Forelimb muscle (tissue), 1 donor: Measurements from ENCODE around the gene PTX4. TPM values are rescaled to one million over a fixed set of nuclear protein-coding genes. Genes with fewer than 3 reads are reported as not detected.
A peak's percentile ranks its signal among the peaks of the same experiment; 100 is the strongest.

ENCODE experiments used
- DNase-seq: peaks from one replicate; pipeline ENCODE4 v3.0.0-alpha.2; 2013; ENCODE audit warnings: low read depth
- polyA plus RNA-seq: library from polyadenylated mRNA; unstranded; fragments of 120-200 nt; gene quantifications from one replicate; pipeline ENCODE4 v1.2.1, GENCODE V29; 2013; ENCODE audit not compliant: insufficient read length

Gene PTX4
- polyA plus RNA-seq, 1 donor: 0.53 TPM

DNA sequence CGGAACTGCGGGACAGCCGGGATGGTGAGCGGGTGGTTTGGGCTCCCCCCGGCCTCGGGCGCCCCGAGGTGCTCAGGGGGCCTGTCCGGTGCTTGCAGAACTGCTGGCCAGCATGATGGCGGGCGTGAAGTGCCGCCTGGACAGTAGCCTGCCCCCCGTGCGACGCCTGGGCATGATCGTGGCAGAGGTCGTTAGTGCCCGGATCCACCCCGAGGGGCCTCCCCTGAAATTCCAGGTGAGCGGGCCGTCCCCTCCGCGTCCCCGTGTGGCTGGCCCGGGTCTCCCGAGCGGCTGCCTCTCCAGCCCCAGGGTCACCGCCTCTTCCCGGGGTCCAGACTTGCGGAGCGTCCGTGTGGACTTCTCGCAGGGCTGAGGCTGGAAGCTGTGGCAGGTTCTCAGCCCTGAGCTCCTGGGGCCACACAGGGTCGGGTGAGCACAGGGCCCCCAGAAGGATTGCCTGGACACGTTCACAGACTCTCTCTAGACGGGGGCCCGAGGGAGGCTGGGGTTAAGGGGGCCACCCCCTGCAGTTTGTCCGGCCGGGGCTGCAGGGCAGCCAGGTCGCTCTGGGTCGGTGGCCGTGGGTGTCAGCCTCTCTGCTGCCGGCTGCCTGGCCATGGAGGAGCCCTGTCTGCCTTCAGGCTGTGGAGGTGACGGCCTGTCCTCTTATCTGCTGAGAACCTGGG is 11.9 kb upstream of the PTX4 start:
- DNase-seq: no peak

DNA sequence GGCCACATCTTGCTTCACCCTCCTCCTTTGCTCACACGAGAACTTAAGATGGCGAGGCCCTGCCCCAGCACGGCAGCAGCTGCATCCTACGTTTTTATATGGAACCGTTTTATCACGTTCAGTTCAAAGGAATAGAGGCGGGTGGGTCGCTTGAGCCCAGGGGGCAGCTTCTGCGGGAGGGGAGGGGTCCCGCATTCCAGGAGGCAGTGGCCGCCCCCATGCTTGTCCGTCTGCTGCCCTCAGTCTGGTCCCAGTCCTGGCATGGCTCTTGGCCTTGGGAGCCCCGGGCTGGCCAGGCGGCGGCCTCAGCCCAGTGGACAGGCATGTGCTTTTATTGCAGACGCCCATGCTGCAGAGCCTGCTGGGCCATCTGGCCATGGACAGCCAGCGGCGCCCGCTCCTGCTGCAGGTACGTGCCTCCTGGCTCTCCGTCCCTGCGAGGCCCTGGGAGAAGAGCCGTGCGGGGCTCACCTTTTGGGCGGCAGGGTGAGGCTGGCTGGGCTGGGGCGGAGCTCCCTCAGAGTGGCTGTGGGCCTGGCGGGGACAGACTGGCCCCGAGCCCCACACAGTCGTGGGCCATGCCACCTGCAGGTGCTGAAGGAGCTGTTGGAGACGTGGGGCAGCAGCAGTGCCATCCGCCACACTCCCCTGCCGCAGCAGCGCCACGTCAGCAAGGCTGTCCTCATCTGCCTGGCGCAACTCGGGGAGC is 11.2 kb upstream of the PTX4 start:
- DNase-seq: no peak

DNA sequence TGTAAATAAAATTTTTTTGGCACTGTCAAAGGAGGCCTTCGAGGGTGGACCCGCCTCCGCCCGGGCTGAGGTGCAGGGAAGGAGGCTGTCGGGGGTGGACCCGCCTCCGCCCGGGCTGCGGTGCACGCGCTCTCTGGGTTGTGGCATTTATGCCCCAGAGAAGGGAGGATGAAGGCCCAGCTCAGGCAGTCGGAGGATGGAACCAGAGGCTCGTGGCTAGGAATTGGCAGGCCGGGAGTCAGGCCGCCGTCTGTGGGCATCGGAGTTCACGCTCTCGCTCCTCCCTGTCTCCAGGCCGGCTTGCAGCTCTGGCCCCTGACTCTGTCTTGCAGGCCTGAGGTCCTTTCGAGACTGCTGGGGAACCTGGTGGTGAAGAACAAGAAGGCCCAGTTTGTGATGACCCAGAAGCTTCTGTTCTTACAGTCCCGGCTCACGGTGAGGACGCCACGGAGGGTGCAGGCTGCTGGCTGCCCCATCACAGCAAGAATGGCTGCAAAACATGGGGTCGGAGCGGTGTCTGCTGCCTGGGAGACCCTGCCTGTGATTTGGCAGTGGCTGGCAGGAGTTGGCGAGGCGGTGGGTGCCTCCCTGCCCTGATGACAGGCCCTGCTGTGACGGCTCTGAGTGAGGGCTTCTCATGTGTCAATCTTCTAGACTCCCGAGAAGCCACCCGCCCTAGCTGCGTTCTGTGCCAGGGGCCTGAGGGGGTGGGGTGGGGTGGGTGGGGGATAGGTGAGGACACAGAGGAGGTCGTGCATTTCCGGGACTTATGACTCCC is 10.3 kb upstream of the PTX4 start:
- DNase-seq: no peak

DNA sequence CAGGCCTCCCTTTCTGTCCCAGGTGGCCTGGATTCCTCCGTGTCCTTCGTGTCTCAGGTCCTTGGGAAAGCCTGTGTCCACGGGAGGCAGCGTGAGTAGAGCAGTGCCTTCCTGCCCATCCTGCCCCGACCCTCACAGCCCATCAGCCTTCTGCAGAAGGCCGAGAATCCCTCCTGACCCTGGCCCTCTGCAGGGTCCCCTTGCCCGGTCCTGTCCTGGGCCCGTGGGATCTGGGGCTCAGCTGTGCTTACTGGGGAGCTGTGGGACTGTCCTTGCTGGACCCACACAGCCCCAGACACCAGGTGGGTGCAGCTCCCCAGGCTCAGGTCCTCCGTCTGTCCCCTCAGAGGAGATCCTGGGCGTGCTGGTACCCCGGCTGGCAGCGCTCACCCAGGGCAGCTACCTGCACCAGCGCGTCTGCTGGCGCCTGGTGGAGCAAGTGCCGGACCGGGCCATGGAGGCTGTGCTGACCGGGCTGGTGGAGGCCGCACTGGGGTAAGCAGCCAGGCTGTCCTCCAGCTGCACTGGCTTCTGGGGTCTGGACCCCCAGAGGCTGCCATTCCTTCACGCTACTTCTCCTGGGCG is 8.4 kb upstream of the PTX4 start:
- DNase-seq: no peak

DNA sequence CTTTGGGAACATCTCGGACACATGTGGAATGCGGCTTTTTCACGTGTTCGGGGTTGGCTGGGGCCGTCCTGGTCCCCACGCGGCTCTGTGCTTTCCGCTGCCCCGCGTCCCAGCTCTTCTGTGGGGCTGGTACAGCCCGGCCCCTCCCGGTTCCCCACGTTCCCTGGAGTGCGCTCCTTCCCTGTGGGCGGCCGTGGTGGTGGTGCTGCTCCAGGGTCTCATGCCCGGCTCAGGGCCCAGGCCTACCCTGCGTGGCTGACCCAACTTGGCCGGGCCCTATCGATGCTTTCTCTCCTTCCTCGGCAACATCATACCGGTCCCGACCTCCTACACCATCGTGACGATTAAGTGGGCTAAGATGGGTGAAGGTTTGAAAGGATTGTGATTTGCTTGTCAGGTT is 7.7 kb upstream of the PTX4 start:
- no peak for DNase-seq

DNA sequence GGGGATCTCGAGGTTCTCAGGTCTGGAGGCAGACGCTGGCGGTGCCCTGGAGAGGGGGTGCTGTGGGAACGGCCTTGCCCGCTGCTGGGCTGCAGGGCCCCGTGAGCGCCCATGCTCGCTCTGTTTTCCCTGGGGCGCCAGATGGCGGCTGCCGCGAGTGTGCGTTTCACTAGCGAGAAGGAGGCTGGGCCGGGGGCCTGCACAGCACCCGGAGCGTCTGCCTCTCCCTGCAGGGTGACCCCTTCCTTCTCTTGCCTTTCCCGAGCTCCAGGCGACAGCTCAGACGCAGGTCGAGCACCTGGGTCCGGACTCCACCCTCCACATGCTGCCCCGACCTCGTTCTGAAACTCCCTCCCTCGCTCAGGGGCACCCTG is 7.1 kb upstream of the PTX4 start:
- no peak for DNase-seq

DNA sequence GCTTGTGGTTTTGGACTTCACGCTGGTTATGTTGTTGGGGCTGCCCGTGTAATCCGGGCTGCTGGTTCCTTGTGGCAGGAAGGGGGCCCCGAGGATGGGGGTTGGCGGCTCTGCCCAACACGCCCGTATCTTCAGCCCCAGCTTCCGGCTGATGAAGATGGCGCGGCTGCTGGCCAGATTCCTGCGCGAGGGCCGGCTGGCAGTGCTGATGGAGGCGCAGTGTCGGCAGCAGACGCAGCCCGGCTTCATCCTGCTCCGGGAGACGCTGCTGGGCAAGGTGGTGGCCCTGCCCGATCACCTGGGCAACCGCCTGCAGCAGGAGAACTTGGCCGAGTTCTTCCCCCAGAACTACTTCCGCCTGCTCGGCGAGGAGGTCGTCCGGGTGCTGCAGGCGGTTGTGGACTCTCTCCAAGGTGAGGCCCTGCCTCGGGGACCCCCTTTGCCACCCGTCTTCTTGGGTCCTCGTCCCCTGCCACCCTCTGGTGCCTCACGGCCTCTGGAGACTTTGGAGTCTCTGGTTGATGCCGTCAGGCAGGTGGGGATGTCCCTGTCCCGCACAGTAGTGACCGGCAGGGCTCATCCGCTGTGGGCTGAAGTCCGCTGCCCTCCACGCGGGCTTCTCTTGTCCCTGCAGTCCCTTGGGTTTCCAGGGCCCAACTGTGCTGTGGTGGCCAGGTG is 6.6 kb upstream of the PTX4 start:
- DNase-seq: no peak

DNA sequence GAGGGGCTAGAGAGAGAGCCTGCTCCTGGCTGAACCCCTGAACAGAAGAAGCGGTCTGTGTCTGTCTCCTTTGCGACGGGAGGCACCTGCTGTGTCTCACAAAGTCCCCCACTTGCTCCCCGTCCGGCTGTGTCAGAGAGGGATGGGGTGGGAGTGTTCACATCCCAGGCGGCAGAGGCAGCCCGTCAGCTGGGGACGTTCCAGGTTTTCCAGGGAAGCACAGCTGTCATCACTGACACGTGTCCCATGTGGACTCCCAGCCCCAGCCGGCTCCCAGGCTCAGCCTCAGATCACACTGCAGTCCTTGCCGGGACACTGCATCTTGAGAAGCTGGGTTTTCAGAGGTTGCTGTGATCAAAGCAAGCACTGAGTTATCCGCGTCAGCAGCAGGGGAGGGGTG is 6.0 kb upstream of the PTX4 start:
- DNase-seq: no peak

DNA sequence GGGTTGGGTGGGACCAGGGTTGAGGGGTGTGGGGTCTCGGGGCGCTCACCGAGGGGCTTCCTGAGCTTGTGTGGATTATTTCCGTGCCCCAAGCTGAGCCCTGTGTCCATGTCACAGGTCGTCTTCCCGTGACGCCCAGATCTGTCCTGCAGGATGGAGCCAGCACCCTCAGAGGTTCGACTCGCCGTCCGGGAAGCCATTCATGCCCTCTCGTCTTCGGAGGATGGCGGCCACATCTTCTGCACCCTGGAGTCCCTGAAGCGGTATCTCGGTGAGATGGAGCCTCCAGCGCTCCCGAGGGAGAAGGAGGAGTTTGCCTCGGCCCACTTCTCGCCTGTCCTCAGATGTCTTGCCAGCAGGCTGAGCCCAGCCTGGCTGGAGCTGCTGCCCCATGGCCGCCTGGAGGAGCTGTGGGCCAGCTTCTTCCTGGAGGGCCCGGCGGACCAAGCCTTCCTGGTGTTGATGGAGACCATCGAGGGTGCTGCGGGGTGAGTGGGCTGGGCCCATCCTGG is 5.4 kb upstream of the PTX4 start:
- no peak for DNase-seq

DNA sequence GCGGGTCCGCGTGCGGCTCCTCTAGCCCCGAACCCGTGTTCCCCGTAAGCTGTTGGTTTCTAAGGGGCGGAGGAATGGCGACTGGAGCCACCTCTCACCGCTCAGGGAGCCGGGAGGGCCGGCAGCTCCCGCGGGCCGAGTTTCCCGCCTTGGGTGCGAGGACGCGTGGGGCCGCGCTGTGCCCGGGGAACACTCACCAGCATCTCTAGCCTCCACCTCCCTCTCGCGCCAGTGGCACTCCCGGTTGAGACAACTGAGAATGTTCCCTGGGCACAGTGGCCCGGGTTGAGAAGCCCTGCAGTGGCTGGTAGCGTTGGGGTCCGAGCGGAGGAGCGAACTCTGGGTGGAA is 5.0 kb upstream of the PTX4 start:
- no peak for DNase-seq

DNA sequence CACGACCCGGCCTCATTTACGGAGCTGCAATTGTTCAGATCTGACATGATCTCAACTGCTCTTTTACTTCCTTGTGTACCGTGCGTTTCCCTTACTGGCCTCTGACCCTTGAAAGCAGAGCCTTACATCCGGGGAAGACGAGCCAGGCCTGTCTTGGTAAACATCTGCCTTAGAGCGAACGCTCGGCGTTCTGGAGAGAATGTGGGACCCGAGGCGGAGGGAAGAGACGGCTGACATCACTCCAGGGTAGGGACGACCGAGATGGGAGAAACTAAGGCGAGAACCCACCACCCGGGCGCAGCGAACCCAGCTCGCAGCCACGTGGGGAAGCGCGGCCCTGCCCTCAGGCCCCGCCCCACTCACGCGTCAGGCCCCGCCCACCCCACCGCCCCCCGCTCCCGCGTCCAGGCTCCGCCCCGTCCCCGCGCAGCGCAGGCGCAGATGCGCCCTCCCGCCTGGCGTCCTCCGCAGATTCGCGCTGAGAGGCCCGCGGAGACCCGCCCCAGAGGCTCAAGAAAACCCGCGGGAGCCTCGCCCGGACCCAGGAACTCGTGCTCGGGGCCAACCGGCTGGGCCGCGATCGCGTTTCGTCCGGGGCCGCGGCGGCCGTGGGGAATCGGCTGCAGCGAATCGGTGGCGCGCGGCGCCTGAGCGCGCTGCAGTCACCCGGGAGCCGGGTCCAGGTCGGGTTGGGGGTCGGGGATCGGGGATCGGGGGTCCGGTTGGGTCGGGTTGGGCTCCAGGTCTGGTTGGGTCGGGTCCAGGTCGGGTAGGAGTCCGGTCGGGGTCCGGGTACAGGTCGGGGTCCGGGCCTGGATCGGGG is 4.4 kb upstream of the PTX4 start, which contains the start of gene TELO2:
TELO2 (plus strand) TSS at position 438 of the 823 bp plus-strand sequence. CDS start 922 bp downstream, outside the sequence.
- DNase-seq: peak; percentile 24

DNA sequence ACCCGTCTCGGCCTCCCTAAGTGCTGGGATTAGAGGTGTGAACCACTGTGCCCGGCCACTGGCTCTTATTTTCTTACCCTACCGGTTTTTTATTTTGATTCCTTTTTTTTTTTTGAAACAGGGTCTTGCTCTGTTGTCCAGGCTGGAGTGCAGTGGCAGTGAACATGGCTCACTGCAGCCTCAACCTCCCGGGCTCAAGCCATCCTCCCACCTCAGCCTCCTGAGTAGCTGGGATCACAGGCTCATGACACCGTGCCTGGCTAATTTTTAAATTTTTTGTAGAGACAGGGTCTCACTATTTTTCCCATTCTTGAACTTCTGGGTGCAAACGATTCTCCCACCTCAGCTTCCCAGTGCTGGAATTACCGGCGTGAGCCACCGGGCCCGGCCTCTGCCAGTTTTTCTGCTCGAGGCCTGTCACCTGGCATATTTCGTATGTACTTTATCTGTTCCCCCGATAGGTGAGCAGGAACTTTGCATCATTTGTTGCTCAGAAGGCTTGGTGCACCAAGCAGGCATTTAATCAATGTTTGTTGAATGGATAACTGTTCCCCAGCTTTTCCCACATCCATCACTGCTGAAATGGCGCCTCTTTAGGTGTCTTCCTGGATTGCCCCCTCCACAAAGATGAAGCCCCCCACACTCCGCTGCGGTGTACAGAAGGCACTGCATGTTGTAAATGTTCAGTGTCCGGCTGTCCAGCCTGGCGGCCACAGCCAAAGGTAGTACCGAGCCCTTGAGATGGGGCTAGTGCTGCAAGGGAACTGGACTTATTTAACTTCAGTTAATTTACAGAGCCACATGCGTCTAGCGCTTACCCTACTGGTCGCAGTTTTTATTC is 3.6 kb upstream of the PTX4 start:
- no peak for DNase-seq

DNA sequence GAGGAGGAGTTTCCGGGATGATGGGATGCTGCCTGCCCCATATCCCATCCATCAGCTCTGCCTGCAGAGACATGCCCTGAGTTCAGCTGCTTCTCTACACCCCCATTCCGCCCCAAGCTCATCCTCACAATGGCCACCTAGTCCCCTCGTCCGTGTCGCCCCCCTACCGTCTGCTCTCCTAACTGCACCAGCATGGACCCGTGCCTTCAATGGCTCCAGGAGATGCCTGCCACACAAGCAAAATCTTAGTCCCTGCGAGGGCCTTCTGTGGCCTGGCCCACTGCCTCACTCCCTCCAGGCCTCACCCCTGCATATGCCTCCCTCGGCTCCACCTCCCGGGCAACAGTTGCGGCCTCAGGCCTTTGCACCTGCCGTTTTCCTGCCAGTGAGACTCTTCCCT is 2.6 kb upstream of the PTX4 start:
- no peak for DNase-seq

DNA sequence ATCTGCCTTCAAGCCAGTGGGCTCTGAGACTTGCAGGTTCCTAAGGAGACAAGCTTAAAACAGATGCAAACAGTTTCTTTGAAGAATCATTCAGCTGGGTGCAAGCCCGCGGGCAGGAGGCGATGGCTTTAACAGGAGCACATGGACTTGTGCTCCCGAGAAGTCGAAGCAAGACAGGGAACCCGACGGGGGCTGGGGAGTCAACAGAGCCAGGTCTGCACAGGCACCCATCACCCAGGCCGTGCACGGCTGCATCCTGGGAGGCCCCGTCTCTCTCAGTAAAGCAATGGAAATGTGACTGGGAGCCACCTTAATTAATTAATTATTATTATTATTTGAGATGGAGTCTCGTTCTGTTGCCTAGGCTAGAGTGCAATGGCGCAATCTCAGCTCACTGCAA is 333 bp upstream of the PTX4 start:
- DNase-seq: no peak

DNA sequence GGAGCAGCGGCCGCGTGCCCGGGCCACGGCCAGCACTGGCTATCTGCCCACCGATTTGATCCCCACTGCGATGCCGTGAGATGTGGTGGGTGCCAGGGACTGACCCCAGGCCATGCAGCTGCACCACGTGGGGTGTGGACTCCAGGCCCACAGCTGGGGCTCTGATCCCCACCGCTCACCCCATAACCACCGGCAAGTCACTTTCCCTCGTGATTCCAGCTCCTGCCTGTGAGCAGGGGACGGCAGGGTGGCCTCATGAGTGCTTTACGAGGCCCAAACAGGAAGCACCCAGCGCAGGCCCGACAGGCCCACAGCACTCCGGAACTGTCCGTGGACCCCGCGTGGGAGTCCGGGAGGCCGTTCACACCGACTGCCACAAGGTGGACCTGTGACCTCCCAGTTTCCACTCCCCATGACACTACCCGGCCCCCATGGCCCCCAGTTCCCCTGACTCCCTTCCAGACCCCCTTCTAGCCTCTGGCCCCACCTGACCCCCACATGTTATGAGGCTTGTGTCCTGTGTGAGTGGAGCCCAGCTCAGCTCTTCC is 616 bp downstream of the PTX4 start:
- no peak for DNase-seq

DNA sequence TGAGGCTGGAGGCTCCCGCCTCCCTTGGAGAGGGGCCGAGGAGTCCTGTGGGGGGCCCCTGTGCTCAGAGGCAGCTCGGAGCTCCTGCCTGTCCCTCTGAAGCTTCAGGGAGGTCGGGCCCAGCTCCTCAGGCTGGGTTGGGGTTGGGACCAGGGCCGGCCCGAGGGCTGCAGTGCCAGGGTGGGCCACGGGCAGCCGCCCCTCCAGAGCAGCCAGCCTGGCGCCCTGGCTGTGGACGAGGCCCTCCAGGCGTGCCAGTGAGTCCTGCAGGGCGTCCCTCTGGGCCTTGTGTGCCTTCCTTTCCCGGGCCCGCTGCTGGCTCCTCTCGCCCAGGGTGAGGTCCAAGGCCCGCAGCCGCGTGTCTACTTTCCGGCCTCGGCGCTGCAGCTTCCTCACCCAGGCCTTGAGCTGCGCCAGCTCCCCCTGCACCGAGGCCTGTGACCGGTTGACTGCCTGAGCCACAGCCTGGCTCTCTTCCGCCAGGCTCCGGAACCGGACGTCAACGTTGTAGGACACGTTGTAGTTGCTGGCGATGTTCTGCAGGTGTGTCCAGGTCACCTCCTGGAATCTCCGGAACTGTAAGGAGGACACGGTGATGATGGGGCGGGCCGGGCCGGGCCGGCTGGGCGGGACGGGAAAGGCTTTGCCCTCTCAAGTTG is 1.2 kb downstream of the PTX4 start:
- DNase-seq: no peak

DNA sequence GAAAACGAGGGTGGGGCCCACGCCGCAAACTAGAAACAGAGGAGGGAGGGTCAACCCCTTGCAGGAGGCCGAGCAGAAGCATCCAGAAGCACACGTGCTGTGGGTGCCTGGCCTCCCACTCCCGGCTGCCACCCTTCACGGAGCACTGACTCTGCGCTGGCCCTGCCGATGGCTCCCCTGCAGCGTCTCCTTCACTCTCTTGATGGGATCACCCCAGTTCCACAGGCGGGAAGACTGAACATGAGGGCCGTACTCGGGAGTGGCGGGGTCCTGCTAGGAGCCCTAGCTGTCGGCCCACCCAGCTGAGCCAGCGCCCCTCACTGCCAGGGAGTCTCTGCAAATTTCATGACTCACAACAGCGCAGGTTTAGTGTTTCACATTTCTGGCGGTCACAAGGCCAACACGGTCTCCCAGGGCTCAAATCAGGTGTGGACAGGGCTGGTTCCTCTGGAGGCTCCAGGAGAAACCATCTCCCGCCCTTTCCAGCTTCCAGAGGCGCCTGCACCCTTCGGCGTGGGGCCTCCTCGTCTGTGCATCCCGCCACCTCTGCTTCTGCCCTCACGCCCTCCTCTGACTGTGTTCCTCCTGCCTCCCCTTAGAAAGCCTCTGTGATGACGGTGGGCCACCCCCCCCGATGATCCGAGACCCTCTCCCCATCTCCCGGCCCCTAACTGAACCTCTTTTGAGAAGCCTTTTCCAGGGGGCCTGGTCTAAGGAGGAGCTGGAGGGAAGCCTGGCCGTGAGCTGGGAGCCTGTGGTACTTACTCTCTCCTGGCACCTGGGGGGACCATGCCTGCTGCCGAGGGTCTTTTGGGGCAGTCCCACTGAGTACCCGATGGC is 2.0 kb downstream of the PTX4 start:
- DNase-seq: no peak

DNA sequence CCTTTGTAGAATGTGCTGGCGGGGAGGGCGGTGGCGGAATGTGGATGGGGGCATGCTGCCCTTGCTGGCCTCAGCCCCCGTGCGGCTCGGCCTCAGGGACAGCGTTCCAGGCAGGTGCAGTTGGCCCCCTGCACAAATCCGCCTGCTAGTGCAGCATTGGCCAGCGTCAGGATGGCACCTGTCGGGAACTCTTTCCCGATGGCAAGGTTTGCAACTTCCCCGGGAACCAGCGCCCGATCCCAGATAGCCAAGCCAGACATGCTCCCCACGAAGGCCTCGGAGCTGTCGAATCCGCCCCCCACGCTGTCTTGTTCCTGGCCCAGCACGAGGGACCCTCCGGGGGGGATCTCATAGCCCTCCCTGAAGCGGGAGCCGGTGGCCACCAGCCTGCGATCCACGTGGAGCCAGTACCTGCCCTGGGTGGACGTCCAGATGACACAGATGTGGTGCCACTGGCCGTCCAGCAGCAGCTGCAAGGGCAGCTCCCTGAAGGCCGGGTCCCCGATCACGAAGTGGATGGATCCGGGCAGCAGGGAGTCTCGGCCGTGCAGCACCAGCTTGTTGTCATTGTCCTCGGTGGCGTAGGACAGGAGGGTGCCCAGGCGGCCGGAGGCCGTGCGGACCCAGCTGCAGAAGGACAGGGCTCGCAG is 2.8 kb downstream of the PTX4 start:
- DNase-seq: no peak
